Lower lobe of right lung (tissue), 2 donors: ENCODE results near the gene TREM1. TPM values are rescaled to one million over a fixed set of nuclear protein-coding genes. Genes with fewer than 3 reads are reported as not detected.

ENCODE experiments used
- ATAC-seq, 2 donors: fragments of 200-7000 bp; cut with Tn5 transposase; one replicate each; pipeline ENCODE4 v1.9.1; 2020 to 2022; ENCODE audit warnings: mild to moderate bottlenecking in 2 of 2, moderate library complexity in 2 of 2
- DNase-seq: peaks from one replicate; pipeline ENCODE4 v3.0.0-alpha.2; 2020
- H3K27ac ChIP-seq: fragments of 200-600 bp; one replicate; pipeline ENCODE4 v1.8.0; 2022
- H3K27me3 ChIP-seq: fragments of 200-600 bp; one replicate; pipeline ENCODE4 v1.8.0; 2022; ENCODE audit warnings: low read depth
- H3K36me3 ChIP-seq: fragments of 200-600 bp; one replicate; pipeline ENCODE4 v1.8.0; 2022; ENCODE audit warnings: mild to moderate bottlenecking
- H3K4me1 ChIP-seq: fragments of 200-600 bp; one replicate; pipeline ENCODE4 v1.8.0; 2022
- H3K4me3 ChIP-seq: fragments of 200-600 bp; one replicate; pipeline ENCODE4 v1.8.0; 2022; ENCODE audit warnings: mild to moderate bottlenecking
- H3K9me3 ChIP-seq: fragments of 200-600 bp; one replicate; pipeline ENCODE4 v1.8.0; 2022
- CTCF ChIP-seq: fragments of 200-600 bp; IDR thresholded peaks from one replicate; pipeline ENCODE4 v1.8.0; 2022; ENCODE audit warnings: antibody characterized with exemption, mild to moderate bottlenecking
- intact Hi-C: fragments of 100-400 bp; cut with DNase I; formaldehyde crosslinking; loops from one replicate; pipeline ENCODE4 v1.11.0; 2022
- total RNA-seq: library from RNA; stranded (reverse); fragmentation: NEBNext Ultra II Directional; extraction: Animal tissue kit (Norgen Biotek cat#: 25700); gene quantifications from one replicate; pipeline ENCODE4 v1.2.1, GENCODE V29; 2021
- donor health status: DM: no; HTN: yes; CAD: no; lungs with severe emphysema.

TREM1 gene
- total RNA-seq, 1 donor from 2014 or later = 160 TPM

- intact Hi-C loops = no loop called here
- DNase-seq (no peak), ATAC-seq (no peak)
- TF ChIP-seq CTCF = no peak
- H3K27me3 ChIP-seq = peaks cover 4% of the 10 kb centered on the region
- H3K36me3 ChIP-seq = no peaks in the 10 kb centered on the region
- no peak overlapping the region for H3K27ac ChIP-seq
- no peaks in the 10 kb centered on the region for H3K9me3 ChIP-seq
- H3K4me3 ChIP-seq = no peak overlapping the region
- H3K4me1 ChIP-seq = no peaks in the 10 kb centered on the region
These were observed 53.8 kb downstream of the TREM1 start for GRCh38 chr6:41232667-41233066.

GRCh38 chr6:41231246-41231645 lies 55.2 kb downstream of the TREM1 start:
- intact Hi-C loops = no loop called here
- DNase-seq = no peak
- H3K36me3 ChIP-seq = no peaks in the 10 kb centered on the region
- no peak for ATAC-seq
- H3K4me1 ChIP-seq = no peaks in the 10 kb centered on the region
- no peak overlapping the region for H3K4me3 ChIP-seq
- H3K9me3 ChIP-seq = no peaks in the 10 kb centered on the region
- peaks cover 6% of the 10 kb centered on the region for H3K27me3 ChIP-seq
- no peak overlapping the region for H3K27ac ChIP-seq
- TF ChIP-seq CTCF = no peak

- H3K9me3 ChIP-seq = no peaks in the 10 kb centered on the region
- DNase-seq (no peak), ATAC-seq (peak in 1 of 2 donors; percentile 25)
- intact Hi-C loops = no loop called here
- H3K4me3 ChIP-seq = no peak overlapping the region
- TF ChIP-seq CTCF = no peak
- H3K27me3 ChIP-seq = peaks cover 6% of the 10 kb centered on the region
- no peaks in the 10 kb centered on the region for H3K4me1 ChIP-seq
- no peak overlapping the region for H3K27ac ChIP-seq
- H3K36me3 ChIP-seq = no peaks in the 10 kb centered on the region
These were observed 56.8 kb downstream of the TREM1 start for GRCh38 chr6:41229721-41230120.

GRCh38 chr6:41228616-41229015 lies 57.9 kb downstream of the TREM1 start:
- ATAC-seq = peak in 1 of 2 donors; percentile 46
- intact Hi-C loops = no loop called here
- H3K4me1 ChIP-seq = no peaks in the 10 kb centered on the region
- H3K27me3 ChIP-seq = peaks cover 6% of the 10 kb centered on the region
- H3K27ac ChIP-seq = no peak overlapping the region
- DNase-seq = no peak
- H3K9me3 ChIP-seq = no peaks in the 10 kb centered on the region
- H3K36me3 ChIP-seq = no peaks in the 10 kb centered on the region
- TF ChIP-seq CTCF = no peak
- no peak overlapping the region for H3K4me3 ChIP-seq

GRCh38 chr6:41228096-41228495 lies 58.4 kb downstream of the TREM1 start, which contains the start of gene TREML4:
Gene TREML4, plus strand, starts transcription at chr6:41228349. Its CDS starts 79 bp downstream, at chr6:41228428.
- Histone ChIP-seq H3K9me3 (no peaks in the 10 kb centered on the region), H3K27me3 (peaks cover 6% of the 10 kb centered on the region), H3K36me3 (no peaks in the 10 kb centered on the region), H3K27ac (no peak within 1 kb of the TSS), H3K4me3 (no peak within 1 kb of the TSS), H3K4me1 (no peaks in the 10 kb centered on the region)
- intact Hi-C loops = no loop called here
- TF ChIP-seq CTCF = no peak
- DNase-seq = no peak
- ATAC-seq = no peak

- TF ChIP-seq CTCF = no peak
- no peak overlapping the region for H3K27ac ChIP-seq
- no peaks in the 10 kb centered on the region for H3K36me3 ChIP-seq
- DNase-seq = no peak
- ATAC-seq = no peak
- H3K4me1 ChIP-seq = no peaks in the 10 kb centered on the region
- H3K27me3 ChIP-seq = peaks cover 6% of the 10 kb centered on the region
- H3K4me3 ChIP-seq = no peak overlapping the region
- intact Hi-C loops = no loop called here
- H3K9me3 ChIP-seq = no peaks in the 10 kb centered on the region
These were observed 59.7 kb downstream of the TREM1 start for GRCh38 chr6:41226752-41227151.
